Activated CD8-positive, alpha-beta memory T cell treated with anti-CD3 and anti-CD28 coated beads, Interleukin-2, amount 10 ng/mL, durations not matched to agents 7 days and 5 days (primary cell): ENCODE data around the gene GADL1. TPM values are rescaled to one million over a fixed set of nuclear protein-coding genes. Genes with fewer than 3 reads are reported as not detected.

Source experiments
- ATAC-seq: fragments of 150-1000 bp; cut with Tn5 transposase; one replicate; pipeline ENCODE4 v1.10.0; 2021; ENCODE audit warnings: moderate library complexity
- CTCF ChIA-PET: fragments of 350-600 bp; sonication (Branson Sonifier 250); formaldehyde crosslinking; loops from one replicate; lab custom pipeline; 2021; ENCODE audit warnings: antibody characterized with exemption; lab: Charles Lee
- DNase-seq: peaks from one replicate; pipeline ENCODE4 v3.0.0-alpha.2; 2020
- H3K27ac Mint-ChIP-seq: one replicate; pipeline ENCODE4 v1.8.0; 2021; ENCODE audit warnings: mild to moderate bottlenecking, mixed read lengths
- H3K27me3 Mint-ChIP-seq: one replicate; pipeline ENCODE4 v1.8.0; 2021; ENCODE audit warnings: mixed read lengths
- H3K36me3 Mint-ChIP-seq: one replicate; pipeline ENCODE4 v1.8.0; 2021; ENCODE audit warnings: mild to moderate bottlenecking, mixed read lengths
- H3K4me1 Mint-ChIP-seq: one replicate; pipeline ENCODE4 v1.8.0; 2021; ENCODE audit warnings: mixed read lengths
- H3K4me3 Mint-ChIP-seq: one replicate; pipeline ENCODE4 v1.8.0; 2021; ENCODE audit warnings: mild to moderate bottlenecking, moderate library complexity, mixed read lengths
- H3K9me3 Mint-ChIP-seq: one replicate; pipeline ENCODE4 v1.8.0; 2022; ENCODE audit warnings: low read depth, mixed read lengths
- total RNA-seq, 2 experiments: library from RNA; stranded (reverse); gene quantifications; one replicate each; pipeline ENCODE4 v1.2.3, GENCODE V29; 2021

Gene GADL1
- total RNA-seq, 2 experiments from 2014 or later = not detected

DNA sequence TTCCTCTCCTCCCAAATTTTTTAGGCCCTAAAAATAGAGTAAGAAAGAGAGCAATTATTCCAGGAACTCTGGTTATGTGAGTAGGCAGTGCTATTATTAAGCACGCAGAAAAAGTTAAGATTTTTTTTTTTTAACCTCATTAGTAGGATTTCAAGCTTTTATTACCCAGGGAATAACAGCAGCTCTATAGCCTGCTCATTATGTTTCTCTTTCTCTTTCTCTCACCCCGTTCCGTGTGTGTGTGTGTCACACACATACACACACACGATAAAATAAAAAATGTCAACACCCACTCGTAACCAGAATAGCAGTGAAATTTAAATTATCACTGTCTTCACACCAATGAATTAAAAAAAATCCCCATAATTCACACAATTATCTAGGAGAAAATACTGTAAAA lies 30.3 kb downstream of the GADL1 start:
- ATAC-seq = no peak
- DNase-seq = no peak
- H3K4me3 Mint-ChIP-seq = no peak overlapping the region
- peaks cover 24% of the 10 kb centered on the region for H3K27me3 Mint-ChIP-seq
- H3K4me1 Mint-ChIP-seq = no peaks in the 10 kb centered on the region
- H3K27ac Mint-ChIP-seq = no peak overlapping the region
- CTCF ChIA-PET = no interaction called here
- no peaks in the 10 kb centered on the region for H3K36me3 Mint-ChIP-seq
- H3K9me3 Mint-ChIP-seq = no peaks in the 10 kb centered on the region

DNA sequence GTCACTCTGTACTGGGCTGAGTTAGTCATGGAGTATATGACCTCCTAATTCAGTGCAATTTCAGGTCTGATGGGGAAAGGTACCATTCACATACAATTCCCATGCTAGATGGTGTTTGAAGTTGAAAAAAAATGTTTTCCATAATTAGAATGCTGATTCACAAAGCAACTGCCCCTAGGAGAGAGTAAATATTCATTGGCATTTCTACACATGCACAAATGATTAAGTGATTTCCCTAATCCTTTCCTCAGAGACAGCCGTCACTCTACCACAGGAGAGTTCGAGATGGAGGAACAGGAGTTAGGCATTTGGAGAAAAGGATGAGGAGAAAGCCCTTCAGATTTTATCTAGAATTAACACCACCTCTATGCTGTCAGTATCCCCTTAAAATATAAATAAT lies 32.5 kb downstream of the GADL1 start:
- no peaks in the 10 kb centered on the region for H3K4me1 Mint-ChIP-seq
- no peak overlapping the region for H3K27ac Mint-ChIP-seq
- no peak for DNase-seq
- no peak overlapping the region for H3K4me3 Mint-ChIP-seq
- no peak for ATAC-seq
- peaks cover 24% of the 10 kb centered on the region for H3K27me3 Mint-ChIP-seq
- H3K9me3 Mint-ChIP-seq = no peaks in the 10 kb centered on the region
- CTCF ChIA-PET = no interaction called here
- no peaks in the 10 kb centered on the region for H3K36me3 Mint-ChIP-seq

DNA sequence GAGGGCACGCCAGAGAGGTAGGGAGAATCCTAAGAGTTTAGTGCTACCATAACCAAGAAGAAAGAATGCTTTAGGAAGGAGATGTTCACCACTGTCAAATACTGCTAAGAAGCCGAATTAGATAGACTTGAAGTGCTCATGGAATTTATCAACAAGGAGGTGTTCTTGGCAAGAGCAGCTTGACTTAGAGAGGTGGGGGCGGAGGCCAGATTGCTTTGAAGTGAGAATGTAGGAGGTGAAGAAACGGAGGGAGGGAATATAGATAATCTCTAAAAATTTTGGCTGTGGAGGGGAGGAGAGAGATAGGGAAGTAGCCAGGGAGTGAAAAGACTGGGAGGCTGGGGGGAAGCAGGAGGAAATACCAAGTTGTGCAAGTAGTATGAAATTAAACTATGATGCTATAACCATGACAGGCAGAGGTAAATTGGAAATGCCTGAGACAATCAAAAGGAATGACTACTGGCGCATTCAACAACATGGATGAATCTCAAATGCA lies 35.5 kb downstream of the GADL1 start:
- ATAC-seq = no peak
- Mint-ChIP-seq H3K27me3 (peaks cover 27% of the 10 kb centered on the region), H3K4me3 (no peak overlapping the region), H3K4me1 (no peaks in the 10 kb centered on the region), H3K36me3 (no peaks in the 10 kb centered on the region), H3K27ac (no peak overlapping the region), H3K9me3 (no peaks in the 10 kb centered on the region)
- no peak for DNase-seq
- CTCF ChIA-PET = interaction anchor here (0.5 kb wide), 1 partner anchor 14 kb away, joined by 3 read pairs; no protein-coding TSS in a partner anchor

DNA sequence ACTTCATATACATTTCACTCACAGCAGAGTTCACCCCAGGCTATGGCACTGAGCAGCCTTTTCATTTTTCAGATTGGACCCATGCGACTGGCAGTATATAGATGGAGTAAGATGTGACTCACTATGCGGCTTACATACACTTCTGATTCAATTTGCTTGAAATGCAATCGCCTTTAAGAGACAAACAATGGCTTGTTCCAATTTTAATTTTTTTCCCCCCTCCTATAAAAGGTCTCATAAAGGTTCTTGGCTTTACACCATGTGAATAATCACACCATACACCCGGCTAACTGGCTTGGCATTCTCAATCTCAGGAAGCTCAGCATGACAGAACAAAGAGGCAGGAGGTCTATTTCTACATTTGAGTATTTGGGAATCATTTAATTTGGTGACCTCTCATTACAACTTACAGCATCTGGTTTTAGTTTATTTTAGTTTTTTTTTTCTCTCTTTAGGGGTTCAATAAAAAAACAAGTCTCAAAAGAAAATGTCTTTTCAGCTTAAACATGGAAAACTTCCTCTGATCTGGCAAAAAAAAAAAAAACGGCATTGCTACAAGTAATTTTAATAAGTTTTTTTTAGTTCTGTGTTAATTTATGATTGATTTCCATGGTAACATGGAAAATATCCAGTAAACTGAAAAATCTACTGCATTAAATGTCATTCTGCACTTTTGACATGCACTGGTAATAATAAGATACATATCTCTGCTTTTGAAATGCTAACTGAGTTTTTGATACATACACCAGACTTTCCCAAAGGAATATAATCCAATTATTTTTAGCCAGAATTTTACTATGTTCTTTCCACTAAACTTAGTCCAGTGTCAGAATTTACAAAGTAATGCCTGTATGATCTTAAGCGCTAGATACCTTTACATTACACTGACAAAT lies 38.8 kb downstream of the GADL1 start:
- ATAC-seq (no peak), DNase-seq (no peak)
- CTCF ChIA-PET = no interaction called here
- Mint-ChIP-seq H3K27ac (no peak overlapping the region), H3K27me3 (peaks cover 9% of the 10 kb centered on the region), H3K4me3 (no peak overlapping the region), H3K4me1 (no peaks in the 10 kb centered on the region), H3K36me3 (no peaks in the 10 kb centered on the region), H3K9me3 (no peaks in the 10 kb centered on the region)

DNA sequence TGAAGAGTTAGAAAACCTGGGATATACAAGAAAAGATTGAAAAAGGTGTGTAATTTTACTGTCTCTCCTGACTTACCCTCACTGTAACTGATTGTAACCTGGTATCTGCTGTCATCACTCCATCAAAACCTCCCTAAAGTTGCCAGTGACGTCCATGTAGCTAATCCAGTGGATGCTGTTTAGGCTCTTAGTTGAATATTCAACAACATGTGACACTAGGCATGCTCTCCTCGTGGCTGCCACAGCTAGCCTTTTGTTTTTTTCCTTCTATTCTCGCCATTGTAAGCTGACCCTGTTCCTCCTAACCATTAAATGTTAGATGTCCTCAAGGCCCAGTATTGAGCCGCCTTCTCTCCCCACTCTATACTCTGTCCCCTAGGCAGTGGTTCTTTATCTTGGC lies 41.6 kb downstream of the GADL1 start:
- Mint-ChIP-seq H3K27me3 (peaks cover 7% of the 10 kb centered on the region), H3K36me3 (no peaks in the 10 kb centered on the region), H3K4me1 (peaks cover 4% of the 10 kb centered on the region), H3K27ac (no peak overlapping the region), H3K4me3 (no peak overlapping the region), H3K9me3 (no peaks in the 10 kb centered on the region)
- ATAC-seq (no peak), DNase-seq (no peak)
- CTCF ChIA-PET = no interaction called here

DNA sequence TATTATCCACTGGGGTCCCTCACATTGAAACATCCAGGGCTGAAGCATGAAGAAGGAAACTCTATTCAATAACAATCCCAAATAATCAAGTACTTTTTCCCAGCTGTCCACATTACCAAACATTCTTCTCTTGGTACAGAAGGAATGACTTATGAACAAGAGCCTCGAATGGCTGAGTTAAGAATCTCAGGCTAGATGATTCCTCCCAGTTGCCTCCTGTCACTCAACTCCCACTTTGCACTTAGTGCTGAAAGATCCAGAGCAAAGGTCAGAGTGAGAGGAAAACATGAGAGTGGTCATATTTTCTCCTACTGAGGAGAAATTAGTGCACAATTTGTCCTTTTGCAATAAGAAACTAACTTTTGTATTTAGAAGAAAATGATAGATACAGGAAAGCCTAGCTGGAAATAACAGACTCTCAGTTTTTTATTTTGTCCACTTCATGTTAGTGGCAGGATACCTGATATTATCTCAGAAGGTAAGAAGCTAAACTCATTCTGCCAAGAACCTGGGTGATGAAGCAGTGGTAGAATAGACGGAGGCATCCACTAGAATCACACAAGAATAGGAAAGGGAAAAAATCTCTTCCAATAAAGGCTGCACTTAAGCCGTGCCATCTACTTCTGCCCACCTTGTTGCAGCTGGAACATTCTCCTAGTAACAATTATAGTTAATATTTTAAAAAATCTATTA lies 46.2 kb downstream of the GADL1 start:
- Mint-ChIP-seq H3K4me1 (peaks cover 9% of the 10 kb centered on the region), H3K36me3 (no peaks in the 10 kb centered on the region), H3K9me3 (no peaks in the 10 kb centered on the region), H3K27me3 (peaks cover 8% of the 10 kb centered on the region), H3K27ac (no peak overlapping the region), H3K4me3 (no peak overlapping the region)
- ATAC-seq (no peak), DNase-seq (no peak)
- CTCF ChIA-PET = no interaction called here

DNA sequence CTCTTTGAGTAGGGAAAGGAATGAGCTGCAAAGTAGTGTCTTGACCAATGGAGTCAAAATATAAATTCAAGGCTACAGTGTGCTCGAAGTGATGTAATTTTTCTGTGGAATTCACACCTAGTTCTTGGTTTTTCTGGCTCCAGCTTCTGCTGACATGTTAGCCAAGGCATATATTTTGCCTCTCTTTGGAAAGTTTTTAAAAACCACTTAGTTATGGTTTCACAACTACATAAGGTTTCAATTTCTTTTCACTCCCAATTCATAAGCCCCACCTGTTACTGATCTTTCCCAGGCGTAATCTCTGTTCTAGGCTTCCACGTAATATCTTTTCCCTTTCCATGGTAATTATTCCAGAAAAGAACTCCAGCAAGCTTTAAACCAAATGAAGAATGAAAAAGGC lies 46.9 kb downstream of the GADL1 start:
- Mint-ChIP-seq H3K27me3 (peaks cover 8% of the 10 kb centered on the region), H3K36me3 (no peaks in the 10 kb centered on the region), H3K27ac (no peak overlapping the region), H3K4me1 (peaks cover 9% of the 10 kb centered on the region), H3K9me3 (no peaks in the 10 kb centered on the region), H3K4me3 (no peak overlapping the region)
- DNase-seq (no peak), ATAC-seq (no peak)
- CTCF ChIA-PET = no interaction called here

DNA sequence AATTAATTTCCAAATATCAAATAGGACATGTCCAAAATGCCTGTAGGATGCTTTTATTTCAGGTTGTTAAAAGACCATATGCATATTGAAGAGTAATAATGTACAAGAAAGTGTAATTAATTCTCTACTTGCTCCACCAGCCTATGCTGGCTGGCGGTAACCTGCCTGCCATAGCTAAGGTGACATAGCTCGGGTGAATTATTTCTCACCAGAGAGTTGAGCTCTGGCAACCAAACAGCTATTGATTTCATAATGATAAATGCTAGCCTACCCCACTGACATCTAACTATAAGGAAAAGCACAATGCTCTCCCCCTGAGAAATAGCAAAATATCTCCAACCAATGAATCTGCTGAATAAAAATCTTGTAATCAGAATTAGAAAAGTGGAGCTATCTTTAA lies 48.9 kb downstream of the GADL1 start:
- no peak overlapping the region for H3K27ac Mint-ChIP-seq
- H3K9me3 Mint-ChIP-seq = no peaks in the 10 kb centered on the region
- peaks cover 16% of the 10 kb centered on the region for H3K4me1 Mint-ChIP-seq
- H3K27me3 Mint-ChIP-seq = peaks cover 8% of the 10 kb centered on the region
- ATAC-seq (no peak), DNase-seq (no peak)
- peaks cover 2% of the 10 kb centered on the region for H3K36me3 Mint-ChIP-seq
- no peak overlapping the region for H3K4me3 Mint-ChIP-seq
- CTCF ChIA-PET = interaction anchor here (0.8 kb wide), 1 partner anchor 21 kb away, joined by 3 read pairs; no protein-coding TSS in a partner anchor

DNA sequence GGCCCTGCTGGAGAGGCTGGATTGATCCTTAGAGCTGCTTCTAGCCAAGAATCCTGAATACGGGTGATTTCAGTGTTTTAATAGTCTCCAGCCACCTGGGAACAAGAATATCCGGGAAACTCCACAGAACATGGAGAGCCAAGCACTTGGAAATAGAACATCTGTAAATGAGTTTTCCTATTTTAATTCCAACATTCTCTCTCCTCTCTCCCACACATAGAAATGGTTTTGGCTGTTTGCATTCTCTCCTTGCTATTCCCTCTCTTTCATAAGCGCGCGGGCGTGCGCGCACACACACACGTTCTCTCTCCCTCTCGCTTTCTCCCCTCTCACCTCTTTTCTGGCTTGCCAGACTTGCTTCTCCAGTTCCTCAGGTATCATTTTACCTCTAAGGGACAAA lies 50.6 kb downstream of the GADL1 start:
- Mint-ChIP-seq H3K27ac (no peak overlapping the region), H3K9me3 (no peaks in the 10 kb centered on the region)

DNA sequence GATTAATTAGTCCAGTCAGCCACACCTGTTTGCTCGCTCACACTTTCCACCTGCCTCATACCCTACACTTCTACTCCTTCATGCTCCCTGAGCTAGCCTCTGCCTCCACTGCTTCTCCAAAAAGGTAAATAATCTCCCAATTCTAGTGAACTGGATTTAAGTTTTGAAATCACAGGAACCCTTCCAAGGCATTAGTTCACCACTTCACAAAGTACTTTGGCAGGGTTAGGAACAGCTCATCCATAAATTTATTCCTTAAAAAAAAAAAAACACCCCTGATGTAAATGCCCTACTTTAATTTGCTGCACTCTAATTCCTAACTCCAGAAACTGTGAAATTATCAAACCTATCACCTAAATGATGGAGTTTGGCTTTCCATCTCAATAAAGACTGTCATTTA lies 58.3 kb downstream of the GADL1 start:
- no peaks in the 10 kb centered on the region for H3K4me1 Mint-ChIP-seq
- DNase-seq (no peak), ATAC-seq (no peak)
- H3K9me3 Mint-ChIP-seq = no peaks in the 10 kb centered on the region
- H3K36me3 Mint-ChIP-seq = no peaks in the 10 kb centered on the region
- H3K27ac Mint-ChIP-seq = no peak overlapping the region
- CTCF ChIA-PET = no interaction called here
- no peak overlapping the region for H3K4me3 Mint-ChIP-seq
- H3K27me3 Mint-ChIP-seq = peaks cover 6% of the 10 kb centered on the region

More for the DNA sequence above, 50.6 kb downstream of the GADL1 start:
- CTCF ChIA-PET = no interaction called here
- no peak for DNase-seq
- Mint-ChIP-seq H3K36me3 (peaks cover 2% of the 10 kb centered on the region), H3K4me1 (peaks cover 16% of the 10 kb centered on the region), H3K4me3 (no peak overlapping the region), H3K27me3 (peaks cover 8% of the 10 kb centered on the region)
- no peak for ATAC-seq

DNA sequence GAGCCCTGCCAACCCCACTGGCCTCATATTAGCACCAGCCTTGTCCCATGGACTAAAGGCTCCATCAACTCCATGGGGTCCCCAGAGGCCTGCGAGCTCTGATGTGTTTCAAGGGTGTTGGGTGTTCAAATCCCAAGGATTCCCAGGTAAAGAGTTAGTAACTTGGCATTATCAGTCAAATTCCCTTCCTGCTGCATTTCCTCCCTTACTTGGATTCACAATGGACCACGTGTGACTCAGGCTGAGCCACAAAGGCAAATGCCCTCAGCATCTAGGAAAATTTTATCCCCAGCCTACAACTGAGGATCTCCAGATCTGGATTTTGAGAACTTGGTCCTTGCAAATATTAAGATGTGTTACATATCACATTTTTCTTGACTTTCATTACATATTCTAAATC lies 58.8 kb downstream of the GADL1 start:
- Mint-ChIP-seq H3K27ac (no peak overlapping the region), H3K4me1 (no peaks in the 10 kb centered on the region), H3K27me3 (peaks cover 6% of the 10 kb centered on the region), H3K9me3 (no peaks in the 10 kb centered on the region), H3K36me3 (no peaks in the 10 kb centered on the region), H3K4me3 (no peak overlapping the region)
- CTCF ChIA-PET = no interaction called here
- ATAC-seq (no peak), DNase-seq (no peak)

DNA sequence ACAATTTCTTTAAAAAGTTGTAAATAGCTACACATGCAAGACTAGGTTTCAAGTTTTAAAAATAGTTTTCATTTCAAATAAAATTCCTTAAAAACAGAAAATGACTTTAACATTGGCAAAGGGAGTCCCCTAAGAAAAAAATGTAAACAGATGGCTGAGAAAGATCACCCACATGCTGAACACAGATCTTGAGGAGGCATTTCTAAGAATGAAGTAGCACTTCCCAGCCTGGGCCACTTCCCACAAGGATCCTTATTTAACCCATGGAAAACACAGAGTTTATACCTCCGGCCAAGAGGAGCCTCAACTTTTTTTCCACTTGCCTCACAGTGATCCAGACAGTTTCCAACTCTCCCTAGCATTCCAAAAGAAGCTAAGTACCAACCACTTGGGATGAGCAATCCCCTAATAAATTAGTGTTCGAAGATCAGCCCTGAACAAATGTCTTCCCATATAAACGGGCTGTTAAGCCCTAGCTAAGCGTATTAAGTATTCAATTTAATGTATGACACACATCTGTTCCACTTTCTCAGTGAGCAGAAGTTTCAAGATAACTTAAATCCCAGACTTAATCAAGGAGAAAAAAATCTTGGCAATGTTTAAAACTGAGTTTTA lies 61.4 kb downstream of the GADL1 start:
- Mint-ChIP-seq H3K27me3 (peaks cover 14% of the 10 kb centered on the region), H3K4me3 (no peak overlapping the region), H3K27ac (no peak overlapping the region), H3K9me3 (no peaks in the 10 kb centered on the region), H3K36me3 (no peaks in the 10 kb centered on the region), H3K4me1 (no peaks in the 10 kb centered on the region)
- CTCF ChIA-PET = no interaction called here
- DNase-seq (no peak), ATAC-seq (no peak)

DNA sequence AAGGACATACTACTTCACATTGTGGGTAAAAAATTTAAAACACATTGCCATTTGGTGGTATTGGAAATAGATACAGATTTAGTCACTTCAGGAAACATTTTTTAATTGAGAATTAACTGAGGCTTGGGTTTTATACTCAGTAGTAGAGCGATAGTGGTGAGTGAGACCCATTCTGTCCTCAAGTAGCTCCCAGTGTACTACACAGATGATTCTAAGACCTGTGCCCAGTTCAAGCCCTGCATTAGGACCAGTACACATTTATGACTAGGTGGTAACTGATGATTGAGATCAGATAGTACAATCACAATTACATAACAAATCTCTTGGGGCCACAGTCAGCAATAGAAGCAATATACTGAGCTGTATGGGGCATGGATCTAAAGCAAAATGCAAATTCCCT lies 67.4 kb downstream of the GADL1 start:
- H3K27me3 Mint-ChIP-seq = peaks cover 18% of the 10 kb centered on the region
- CTCF ChIA-PET = no interaction called here
- no peak overlapping the region for H3K4me3 Mint-ChIP-seq
- DNase-seq = no peak
- ATAC-seq = no peak
- no peaks in the 10 kb centered on the region for H3K4me1 Mint-ChIP-seq
- no peak overlapping the region for H3K27ac Mint-ChIP-seq
- no peaks in the 10 kb centered on the region for H3K36me3 Mint-ChIP-seq
- H3K9me3 Mint-ChIP-seq = no peaks in the 10 kb centered on the region
